WI38 (cell line): ENCODE data around the gene NECAB2.

Experiments
- H3K4me3 ChIP-seq: 2 replicates; pipeline ENCODE4 v1.5.1; 2011; ENCODE audit warnings: low read depth, mild to moderate bottlenecking, control low read depth, low read length
- CTCF ChIP-seq: IDR thresholded peaks from 2 replicates; pipeline ENCODE4 v1.5.1; 2012; ENCODE audit warnings: low read depth, mild to moderate bottlenecking, control low read depth, low read length

NECAB2 gene

DNA sequence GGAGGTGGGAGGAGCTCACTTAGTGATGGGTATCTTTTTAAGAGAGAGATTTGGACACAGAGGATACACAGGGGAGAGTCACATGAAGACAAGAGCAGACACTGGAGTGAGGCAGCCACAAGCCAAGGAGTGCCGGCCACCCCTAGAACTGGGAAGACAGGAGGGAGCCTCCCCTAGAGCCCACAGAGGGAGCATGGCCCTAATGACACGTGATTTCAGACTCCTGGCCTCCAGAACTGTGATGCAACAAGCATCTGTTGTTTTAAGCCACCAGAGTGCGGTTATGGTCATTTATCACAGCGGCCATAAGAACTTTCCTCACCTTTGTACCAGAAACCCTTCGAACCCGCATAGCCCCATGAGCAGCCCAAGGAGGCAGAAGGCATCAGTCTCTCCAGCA is 41.2 kb downstream of the NECAB2 start:
- no peak overlapping the region for H3K4me3 ChIP-seq
- no peak for TF ChIP-seq CTCF

DNA sequence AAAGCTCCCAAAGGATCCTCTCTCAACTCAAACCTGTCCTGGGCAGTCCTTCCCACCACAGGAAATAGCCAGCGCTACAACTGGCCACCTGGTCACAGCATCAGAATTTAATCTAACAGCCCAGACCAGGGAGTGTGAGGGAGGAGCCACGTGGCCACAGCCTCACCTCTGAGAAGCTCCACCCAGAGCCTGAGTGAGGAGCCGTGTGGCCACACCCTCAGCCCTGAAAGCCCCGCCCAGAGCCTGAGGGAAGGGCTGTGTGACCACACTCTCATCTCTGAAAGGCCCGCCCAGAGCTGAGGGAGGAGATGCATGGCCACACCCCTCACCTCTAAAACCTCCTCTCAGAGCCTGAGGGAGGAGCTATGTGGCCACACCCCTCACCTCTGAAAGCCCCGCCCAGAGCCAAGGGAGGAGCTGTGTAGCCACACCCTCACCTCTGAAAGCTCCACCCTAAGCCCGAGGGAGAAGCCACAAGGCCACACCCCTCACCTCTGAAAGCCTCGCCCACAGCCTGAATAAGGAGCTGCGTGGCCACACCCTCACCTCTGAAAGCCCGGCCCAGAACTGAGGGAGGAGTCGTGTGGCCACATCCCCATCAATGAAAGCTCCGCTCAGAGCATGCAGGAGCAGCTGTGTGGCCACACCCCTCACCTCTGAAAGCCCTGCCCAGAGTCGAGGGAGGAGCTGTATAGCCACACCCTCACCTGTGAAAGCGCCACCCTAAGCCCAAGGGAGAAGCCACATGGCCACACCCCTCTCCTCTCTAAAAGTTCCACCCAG is 45.9 kb downstream of the NECAB2 start:
- TF ChIP-seq CTCF = no peak
- H3K4me3 ChIP-seq = no peak overlapping the region

DNA sequence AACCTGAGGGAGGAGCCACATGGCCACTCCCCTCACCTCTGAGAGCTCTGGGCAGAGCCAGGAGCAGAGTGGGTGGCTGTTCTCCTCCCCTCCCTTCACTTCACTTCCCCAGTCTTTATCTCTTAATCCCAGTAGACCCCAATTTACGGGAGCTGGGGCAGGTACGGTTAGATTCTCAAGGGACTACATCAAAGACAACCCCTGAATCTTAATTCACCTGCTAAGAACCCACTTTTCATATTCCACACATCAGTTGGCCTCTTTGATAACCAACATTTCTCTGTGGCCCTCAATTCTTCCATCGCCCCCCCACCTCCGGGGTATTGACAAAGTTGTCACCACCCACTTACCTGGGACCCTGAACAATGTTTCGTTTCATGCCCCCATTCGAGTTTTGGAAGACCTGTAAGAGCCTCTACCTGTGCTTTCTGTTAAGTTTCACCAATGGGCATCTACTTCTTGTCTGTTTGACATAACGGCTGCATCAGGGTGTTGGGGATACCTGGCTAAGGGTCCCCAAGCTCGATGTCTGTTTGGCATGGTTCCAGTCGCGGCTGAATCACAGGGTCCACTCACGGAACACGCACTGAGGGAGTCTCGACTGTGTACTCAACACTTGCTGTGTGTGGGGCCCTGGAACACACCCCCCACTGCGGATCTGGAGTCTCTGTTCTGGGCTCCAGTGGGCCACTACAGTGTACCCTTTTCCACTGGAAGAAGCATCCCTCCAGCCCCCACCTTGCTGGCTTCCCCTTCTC is 46.7 kb downstream of the NECAB2 start:
- no peak overlapping the region for H3K4me3 ChIP-seq
- TF ChIP-seq CTCF = no peak

DNA sequence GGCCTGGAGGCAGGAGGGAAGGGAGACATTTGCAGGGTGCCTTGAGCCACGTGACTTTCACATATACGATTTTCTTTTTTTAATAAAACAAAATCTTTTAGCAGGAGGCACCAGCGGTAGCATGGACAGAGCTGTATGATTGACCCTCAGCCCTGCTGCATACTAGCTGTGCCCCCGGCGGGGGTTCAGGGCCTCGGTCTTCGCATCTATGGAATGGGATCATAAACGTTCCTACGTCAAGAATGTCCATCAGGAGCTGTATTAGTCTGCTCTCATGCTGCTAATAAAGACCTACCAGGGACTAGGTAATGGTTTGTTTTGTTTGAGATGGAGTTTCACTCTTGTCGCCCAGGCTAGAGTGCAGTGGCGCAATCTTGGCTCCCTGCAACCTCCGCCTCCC is 47.4 kb downstream of the NECAB2 start:
- no peak overlapping the region for H3K4me3 ChIP-seq
- no peak for TF ChIP-seq CTCF

GRCh38 chr16:84016477-84016876 is 48.4 kb downstream of the NECAB2 start:
- no peak for TF ChIP-seq CTCF
- H3K4me3 ChIP-seq = no peak overlapping the region

GRCh38 chr16:84018710-84019109 is 50.7 kb downstream of the NECAB2 start:
- no peak for TF ChIP-seq CTCF
- H3K4me3 ChIP-seq = no peak overlapping the region

- no peak for TF ChIP-seq CTCF
- no peak overlapping the region for H3K4me3 ChIP-seq
Observed at GRCh38 chr16:84020353-84020752, 52.3 kb downstream of the NECAB2 start.
